GM12878 (cell line): Measurements from ENCODE around the gene NTM. TPM values are rescaled to one million over a fixed set of nuclear protein-coding genes. Genes with fewer than 3 reads are reported as not detected.

Source experiments
- BHLHE40 ChIP-seq, 2 experiments: fragments of 450-650 bp in 1 of 2; IDR thresholded peaks; 2 replicates each; pipeline ENCODE4 v1.6.1; 2011 to 2017; ENCODE audit warnings: low read depth in 2 of 2, borderline replicate concordance in 1 of 2, improper control_type of control experiment in 1 of 2, low read length in 1 of 2, mild to moderate bottlenecking in 1 of 2
- CEBPZ ChIP-seq: fragments of 150-350 bp; IDR thresholded peaks from 2 replicates; pipeline ENCODE4 v1.6.1; 2016; ENCODE audit warnings: low read depth, low read length
- POLR2AphosphoS2 ChIP-seq: IDR thresholded peaks from 2 replicates; pipeline ENCODE4 v1.6.1; 2011; ENCODE audit warnings: low read depth, mild to moderate bottlenecking, low read length, improper control_type of control experiment, moderate library complexity
- POLR2AphosphoS5 ChIP-seq: IDR thresholded peaks from 2 replicates; pipeline ENCODE4 v1.6.1; 2011; ENCODE audit warnings: mild to moderate bottlenecking, low read length, inconsistent platforms
- RELA ChIP-seq: fragments of 450-650 bp; IDR thresholded peaks from 2 replicates; pipeline ENCODE4 v1.8.0; 2014; ENCODE audit warnings: borderline replicate concordance; ENCODE audit not compliant: partially characterized antibody
- REST ChIP-seq: IDR thresholded peaks from 2 replicates; pipeline ENCODE4 v1.6.1; 2012; ENCODE audit warnings: mild to moderate bottlenecking, low read depth, low read length
- ZNF592 ChIP-seq: fragments of 450-650 bp; IDR thresholded peaks from 2 replicates; pipeline ENCODE4 v1.6.1; 2017; ENCODE audit warnings: mild to moderate bottlenecking, moderate library complexity
- polyA plus RNA-seq, 11 experiments: library from polyadenylated mRNA; depleted of rRNA in 4 of 11; unstranded in 6 of 11; stranded (reverse) in 5 of 11; fragments of >200 nt; fragmentation: Nextera tagmentation in 4 of 11; fragmentation: Illumina TruSeq in 1 of 11; extraction: Ambion mirVana in 4 of 11; extraction: Trizol in 1 of 11; gene quantifications; 1 replicate in 1 of 11; 2 replicates in 10 of 11; pipeline versions ENCODE4 v1.2.1 to v1.2.3, GENCODE V29; 2011 to 2016; ENCODE audit warnings: inconsistent platforms in 2 of 11, missing spikeins in 2 of 11, low read depth in 1 of 11
- total RNA-seq, 4 experiments: library from RNA; depleted of rRNA in 3 of 4; stranded (reverse); fragments of >200 nt in 3 of 4; fragmentation: Illumina TruSeq in 1 of 4; extraction: Trizol in 1 of 4; gene quantifications; 2 replicates each; pipeline versions ENCODE4 v1.2.1 to v1.2.3, GENCODE V29; 2013 to 2021
- TF ChIP-seq, protein P1 (sequence below): fragments of 450-650 bp; IDR thresholded peaks from 2 replicates; pipeline ENCODE4 v1.6.1; 2016; ENCODE audit warnings: mild to moderate bottlenecking

Gene NTM
- total and polyA plus RNA-seq, 10 of the 15 experiments (the other 5 are each of a cell fraction or from before 2014, with no cell fraction given) = not detected

DNA sequence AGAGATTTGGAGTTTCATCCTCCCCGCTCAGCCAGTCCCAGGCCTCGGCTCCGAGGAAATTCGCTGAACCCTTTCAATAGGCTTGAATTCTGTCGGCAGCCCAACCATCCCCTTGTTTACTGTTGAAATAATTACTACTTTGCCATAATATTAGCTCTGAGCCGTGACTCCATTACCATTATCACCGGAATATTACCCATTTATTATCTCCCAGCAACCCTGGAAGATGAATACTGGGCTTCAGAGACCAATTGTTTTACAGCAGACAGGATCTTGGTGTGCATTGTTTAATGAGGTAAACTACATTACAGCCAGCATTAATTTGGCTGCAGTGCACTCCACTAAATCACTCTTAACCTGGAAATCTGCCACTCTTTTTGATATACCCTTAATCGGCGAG is 867.4 kb downstream of the NTM start (continued):
- TF ChIP-seq RELA = no peak
- TF ChIP-seq CEBPZ = no peak
- no peak for TF ChIP-seq ZNF592
- TF ChIP-seq BHLHE40 (IDR thresholded peaks at IDR 0.05; ENCODE audit: borderline replicate concordance in 1 of 2, low read depth in 2 of 2, low read length in 1 of 2) = no peak
- no peak for TF ChIP-seq POLR2AphosphoS2
- no peak for TF ChIP-seq REST
- TF ChIP-seq, protein P1, sequence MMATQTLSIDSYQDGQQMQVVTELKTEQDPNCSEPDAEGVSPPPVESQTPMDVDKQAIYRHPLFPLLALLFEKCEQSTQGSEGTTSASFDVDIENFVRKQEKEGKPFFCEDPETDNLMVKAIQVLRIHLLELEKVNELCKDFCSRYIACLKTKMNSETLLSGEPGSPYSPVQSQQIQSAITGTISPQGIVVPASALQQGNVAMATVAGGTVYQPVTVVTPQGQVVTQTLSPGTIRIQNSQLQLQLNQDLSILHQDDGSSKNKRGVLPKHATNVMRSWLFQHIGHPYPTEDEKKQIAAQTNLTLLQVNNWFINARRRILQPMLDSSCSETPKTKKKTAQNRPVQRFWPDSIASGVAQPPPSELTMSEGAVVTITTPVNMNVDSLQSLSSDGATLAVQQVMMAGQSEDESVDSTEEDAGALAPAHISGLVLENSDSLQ = no peak
- no peak for TF ChIP-seq POLR2AphosphoS5
